DND-41 (cell line): ENCODE measurements around the gene PKP2.
"Not testable (repeated sequence)": the region's sequence is repeated elsewhere in the genome, so short reads cannot be mapped to it uniquely, and the experiment has no call there.

Source experiments
- ATAC-seq: fragments of 200-7000 bp; cut with Tn5 transposase; 3 replicates; pipeline ENCODE4 v1.9.1; 2021; ENCODE audit warnings: low read depth; ENCODE audit not compliant: insufficient read depth
- DNase-seq: peaks from one replicate; pipeline ENCODE4 v3.0.0-alpha.2; 2020
- H2AFZ ChIP-seq: 2 replicates; pipeline ENCODE4 v1.6.0; 2012; ENCODE audit warnings: low read depth, low read length
- H3K27ac ChIP-seq: 2 replicates; pipeline ENCODE4 v1.5.1; 2012; ENCODE audit warnings: low read length, inconsistent platforms
- H3K27me3 ChIP-seq: fragments of 200-600 bp; sonication (generic); 2 replicates; pipeline ENCODE4 v1.6.0; 2012; ENCODE audit warnings: low read length, mild to moderate bottlenecking, inconsistent platforms; ENCODE audit not compliant: insufficient read depth, poor library complexity
- H3K36me3 ChIP-seq: 2 replicates; pipeline ENCODE4 v1.5.1; 2012; ENCODE audit warnings: low read length, inconsistent platforms; ENCODE audit not compliant: insufficient read depth
- H3K4me1 ChIP-seq: 2 replicates; pipeline ENCODE4 v1.5.1; 2012; ENCODE audit warnings: mild to moderate bottlenecking, low read length; ENCODE audit not compliant: insufficient read depth
- H3K4me2 ChIP-seq: 2 replicates; pipeline ENCODE4 v1.6.0; 2012; ENCODE audit warnings: mild to moderate bottlenecking, moderate library complexity, low read length, inconsistent platforms; ENCODE audit not compliant: insufficient read depth
- H3K4me3 ChIP-seq, 2 experiments: fragments of 200-600 bp in 1 of 2; shearing (Covaris generic) in 1 of 2; 2 replicates each; pipeline ENCODE4 v1.5.1; 2012 to 2016; ENCODE audit warnings: inconsistent platforms in 2 of 2, low read length in 2 of 2, mild to moderate bottlenecking in 2 of 2, low read depth in 1 of 2, moderate library complexity in 1 of 2
- H3K79me2 ChIP-seq: 2 replicates; pipeline ENCODE4 v1.6.0; 2012; ENCODE audit warnings: low read length, inconsistent platforms; ENCODE audit not compliant: insufficient read depth
- H3K9ac ChIP-seq: 2 replicates; pipeline ENCODE4 v1.6.0; 2012; ENCODE audit warnings: low read depth, mild to moderate bottlenecking, inconsistent platforms, low read length, moderate library complexity
- H3K9me3 ChIP-seq: 2 replicates; pipeline ENCODE4 v1.5.1; 2012; ENCODE audit warnings: low read length, moderate library complexity, mild to moderate bottlenecking, inconsistent platforms; ENCODE audit not compliant: insufficient read depth, severe bottlenecking
- H4K20me1 ChIP-seq: 2 replicates; pipeline ENCODE4 v1.6.0; 2012; ENCODE audit warnings: low read length; ENCODE audit not compliant: insufficient read depth
- CTCF ChIP-seq: IDR thresholded peaks from 2 replicates; pipeline ENCODE4 v1.5.1; 2012; ENCODE audit warnings: borderline replicate concordance, low read length, moderate library complexity, mild to moderate bottlenecking; ENCODE audit not compliant: poor library complexity, severe bottlenecking; ENCODE audit errors: extremely low read depth
- EZH2 ChIP-seq: IDR thresholded peaks from 3 replicates; pipeline ENCODE4 v1.6.1; 2012; ENCODE audit warnings: borderline replicate concordance, low read depth, mild to moderate bottlenecking, moderate library complexity, low read length, inconsistent platforms; ENCODE audit not compliant: severe bottlenecking

Gene PKP2

GRCh38 chr12:32894566-32894965 lies 2.0 kb downstream of the PKP2 start:
- no peak overlapping the region for H3K9ac ChIP-seq
- H3K27ac ChIP-seq, result no peak overlapping the region
- H3K4me3 ChIP-seq, result no peak overlapping the region
- DNase-seq (no peak), ATAC-seq (no peak)
- H4K20me1 ChIP-seq, result no peaks in the 10 kb centered on the region
- no peaks in the 10 kb centered on the region for H3K79me2 ChIP-seq
- no peak overlapping the region for H3K4me2 ChIP-seq
- no peak for TF ChIP-seq CTCF
- no peak for TF ChIP-seq EZH2
- no peaks in the 10 kb centered on the region for H3K4me1 ChIP-seq
- H3K36me3 ChIP-seq, result no peaks in the 10 kb centered on the region
- no peaks in the 10 kb centered on the region for H3K9me3 ChIP-seq
- no peak overlapping the region for H2AFZ ChIP-seq
- no peaks in the 10 kb centered on the region for H3K27me3 ChIP-seq

GRCh38 chr12:32893458-32893857 lies 3.1 kb downstream of the PKP2 start:
- Histone ChIP-seq H3K4me3 (no peak overlapping the region), H3K36me3 (no peaks in the 10 kb centered on the region), H2AFZ (no peak overlapping the region), H3K4me1 (no peaks in the 10 kb centered on the region), H3K27ac (no peak overlapping the region), H3K27me3 (no peaks in the 10 kb centered on the region), H3K79me2 (no peaks in the 10 kb centered on the region), H3K4me2 (no peak overlapping the region), H4K20me1 (no peaks in the 10 kb centered on the region), H3K9me3 (no peaks in the 10 kb centered on the region), H3K9ac (no peak overlapping the region)
- DNase-seq (no peak), ATAC-seq (no peak)
- no peak for TF ChIP-seq EZH2
- no peak for TF ChIP-seq CTCF

GRCh38 chr12:32893043-32893442 lies 3.5 kb downstream of the PKP2 start:
- H3K79me2 ChIP-seq, result no peaks in the 10 kb centered on the region
- no peaks in the 10 kb centered on the region for H3K4me1 ChIP-seq
- DNase-seq, result no peak
- ATAC-seq, result no peak
- H3K27ac ChIP-seq, result no peak overlapping the region
- no peaks in the 10 kb centered on the region for H3K9me3 ChIP-seq
- H3K27me3 ChIP-seq, result no peaks in the 10 kb centered on the region
- H3K4me3 ChIP-seq, result no peak overlapping the region
- no peak overlapping the region for H2AFZ ChIP-seq
- no peak overlapping the region for H3K9ac ChIP-seq
- no peaks in the 10 kb centered on the region for H4K20me1 ChIP-seq
- no peak overlapping the region for H3K4me2 ChIP-seq
- TF ChIP-seq EZH2 (no peak), CTCF (no peak)
- H3K36me3 ChIP-seq, result no peaks in the 10 kb centered on the region

- not testable (repeated sequence) for H2AFZ ChIP-seq, H3K9ac ChIP-seq, H3K79me2 ChIP-seq, H3K4me3 ChIP-seq, H3K27ac ChIP-seq, H3K9me3 ChIP-seq, H4K20me1 ChIP-seq, H3K27me3 ChIP-seq, H3K36me3 ChIP-seq, H3K4me1 ChIP-seq, H3K4me2 ChIP-seq, DNase-seq, ATAC-seq
Observed at GRCh38 chr12:32892369-32892768, 4.2 kb downstream of the PKP2 start.
